ENCODE results near the gene CHDH. TPM values are rescaled to one million over a fixed set of nuclear protein-coding genes. Genes with fewer than 3 reads are reported as not detected.

CHDH gene
- total RNA-seq, 1 donor from 2014 or later: 3.2 TPM

- DNase-seq (ENCODE audit: low spot score in 2 of 2, unreplicated experiment in 2 of 2): no peak
- H3K27ac Mint-ChIP-seq: no peak overlapping the region
- H3K36me3 Mint-ChIP-seq: no peaks in the 10 kb centered on the region
- peaks cover 7% of the 10 kb centered on the region for H3K27me3 Mint-ChIP-seq (ENCODE audit: low read depth)
- no peaks in the 10 kb centered on the region for H3K4me1 Mint-ChIP-seq
- TF ChIP-seq CTCF (IDR thresholded peaks at IDR 0.05; ENCODE audit: unreplicated experiment): no peak
- no peak overlapping the region for H3K4me3 Mint-ChIP-seq
- no peaks in the 10 kb centered on the region for H3K9me3 Mint-ChIP-seq
Observed at GRCh38 chr3:53764026-53764775, 82.0 kb downstream of the CHDH start.

- no peak for TF ChIP-seq CTCF (IDR thresholded peaks at IDR 0.05; ENCODE audit: unreplicated experiment)
- Mint-ChIP-seq H3K36me3 (no peaks in the 10 kb centered on the region), H3K9me3 (no peaks in the 10 kb centered on the region), H3K27ac (no peak overlapping the region), H3K4me3 (no peak overlapping the region), H3K4me1 (no peaks in the 10 kb centered on the region), H3K27me3 (ENCODE audit: low read depth) (peaks cover 9% of the 10 kb centered on the region)
- no peak for DNase-seq (ENCODE audit: low spot score in 2 of 2, unreplicated experiment in 2 of 2)
Observed at GRCh38 chr3:53763353-53763752, 82.9 kb downstream of the CHDH start.

Other genes with a start within 250 kb of the CHDH start
- gene IL17RB, start 149 bp upstream of the CHDH start, total RNA-seq: 1.4 to 1.7 TPM (median 1.6 TPM) in 3 replicates
- 38.6 to 45.8 TPM (median 39.3 TPM) in 3 replicates for gene ACTR8, start 35.7 kb upstream of the CHDH start, total RNA-seq
- 32.6 to 34.2 TPM (median 33.4 TPM) in 3 replicates for gene SELENOK, start 45.4 kb upstream of the CHDH start, total RNA-seq